ENCODE results near the gene RETREG2. TPM values are rescaled to one million over a fixed set of nuclear protein-coding genes. Genes with fewer than 3 reads are reported as not detected.

The RETREG2 gene
- total RNA-seq, 1 experiment from 2014 or later = 46.7 TPM

GRCh38 chr2:219229305-219230058 is 51.4 kb downstream of the RETREG2 start, which contains the start of the genes ANKZF1 and ATG9A:
Gene ANKZF1 (plus strand): TSS chr2:219229806. CDS start chr2:219230258, 452 bp downstream.
Gene ATG9A (minus strand): TSS chr2:219229636. CDS start chr2:219228024, 1,612 bp downstream.
- peaks cover 11% of the 10 kb centered on the region in 2 experiments for H3K4me1 Mint-ChIP-seq
- Histone ChIP-seq H3K4me1 (ENCODE audit: insufficient read depth, low read length) (no peaks in the 10 kb centered on the region), H2BK5ac (ENCODE audit: insufficient read length, low read length) (no peak within 1 kb of the TSS), H2BK15ac (ENCODE audit: low read depth, low read length) (no peak within 1 kb of the TSS), H3K18ac (ENCODE audit: insufficient read length, low read depth, low read length) (no peak within 1 kb of the TSS), H3K23ac (ENCODE audit: insufficient read length, low read depth, low read length) (no peak within 1 kb of the TSS), H4K8ac (replicated peaks; ENCODE audit: insufficient read length, low read depth, low read length) (no peak within 1 kb of the TSS), H3K4ac (ENCODE audit: low read depth, low read length) (no peak within 1 kb of the TSS), H4K91ac (ENCODE audit: insufficient read length, low read depth, low read length) (no peak within 1 kb of the TSS), H2AK5ac (ENCODE audit: insufficient read length, low read length) (no peak within 1 kb of the TSS), H3K27ac (ENCODE audit: insufficient read length, low read depth, low read length) (peak within 1 kb of the TSS; percentile 29), H3K9me3 (ENCODE audit: control insufficient read depth, low read depth, low read length) (no peaks in the 10 kb centered on the region), H3K56ac (ENCODE audit: insufficient read length, low read depth, low read length) (no peak within 1 kb of the TSS), H2AFZ (ENCODE audit: low read length) (no peak within 1 kb of the TSS), H3K23me2 (ENCODE audit: insufficient read length, low read depth, low read length, poor library complexity, severe bottlenecking) (no peaks in the 10 kb centered on the region), H4K20me1 (ENCODE audit: control insufficient read depth, insufficient read depth, insufficient read length) (no peaks in the 10 kb centered on the region), H4K5ac (ENCODE audit: insufficient read length, low read depth, low read length) (no peak within 1 kb of the TSS), H2BK12ac (ENCODE audit: insufficient read length, low read depth, low read length) (no peak within 1 kb of the TSS), H3K79me1 (ENCODE audit: insufficient read depth, low read depth, low read length, poor library complexity, severe bottlenecking) (no peaks in the 10 kb centered on the region), H2BK20ac (ENCODE audit: low read depth, low read length, poor library complexity, severe bottlenecking) (no peak within 1 kb of the TSS), H3K14ac (ENCODE audit: insufficient read depth, low read length) (peak within 1 kb of the TSS; percentile 10; the same call in 1 of the 2 replicates), H3K79me2 (ENCODE audit: insufficient read depth, low read length) (0 out of 2 replicates have a peak, but pooled peaks cover 2% of the 10 kb centered on the region), H3K9ac (ENCODE audit: extremely low read depth, insufficient read length, low read length) (peak within 1 kb of the TSS; percentile 79), H2BK120ac (ENCODE audit: low read depth, low read length, poor library complexity, severe bottlenecking) (no peak within 1 kb of the TSS), H3K4me2 (ENCODE audit: insufficient read depth, insufficient read length, low read length) (peak within 1 kb of the TSS; percentile 77), H3K27me3 (ENCODE audit: insufficient read depth, low read length) (no peaks in the 10 kb centered on the region), H3T11ph (ENCODE audit: low read length) (no peak within 1 kb of the TSS)
- no peaks in the 10 kb centered on the region for H3K27me3 Mint-ChIP-seq (ENCODE audit: low read depth)
- no peaks in the 10 kb centered on the region; a peak in 1 of 5 replicates for H3K9me3 Mint-ChIP-seq
- TF ChIP-seq, protein P1, sequence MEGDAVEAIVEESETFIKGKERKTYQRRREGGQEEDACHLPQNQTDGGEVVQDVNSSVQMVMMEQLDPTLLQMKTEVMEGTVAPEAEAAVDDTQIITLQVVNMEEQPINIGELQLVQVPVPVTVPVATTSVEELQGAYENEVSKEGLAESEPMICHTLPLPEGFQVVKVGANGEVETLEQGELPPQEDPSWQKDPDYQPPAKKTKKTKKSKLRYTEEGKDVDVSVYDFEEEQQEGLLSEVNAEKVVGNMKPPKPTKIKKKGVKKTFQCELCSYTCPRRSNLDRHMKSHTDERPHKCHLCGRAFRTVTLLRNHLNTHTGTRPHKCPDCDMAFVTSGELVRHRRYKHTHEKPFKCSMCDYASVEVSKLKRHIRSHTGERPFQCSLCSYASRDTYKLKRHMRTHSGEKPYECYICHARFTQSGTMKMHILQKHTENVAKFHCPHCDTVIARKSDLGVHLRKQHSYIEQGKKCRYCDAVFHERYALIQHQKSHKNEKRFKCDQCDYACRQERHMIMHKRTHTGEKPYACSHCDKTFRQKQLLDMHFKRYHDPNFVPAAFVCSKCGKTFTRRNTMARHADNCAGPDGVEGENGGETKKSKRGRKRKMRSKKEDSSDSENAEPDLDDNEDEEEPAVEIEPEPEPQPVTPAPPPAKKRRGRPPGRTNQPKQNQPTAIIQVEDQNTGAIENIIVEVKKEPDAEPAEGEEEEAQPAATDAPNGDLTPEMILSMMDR (conservative IDR thresholded peaks at IDR 0.05) = no peak
- H3K27ac Mint-ChIP-seq = peak within 1 kb of the TSS; percentile 99 to 100 (median 99)
- peak within 1 kb of the TSS; percentile 96 to 99 for H3K4me3 Mint-ChIP-seq
- H3K36me3 Mint-ChIP-seq (ENCODE audit: insufficient read depth in 1 of 3, low read depth in 3 of 3) = peaks cover 23 to 54% (median 48%) of the 10 kb centered on the region in 3 experiments
- DNase-seq = peak; percentile 100
- no CpG with 5 or more reads among the region's 80 CpGs for WGBS (ENCODE audit: extremely low coverage, insufficient read length, low lambda C conversion rate)
